KBM-7 (cell line): ENCODE data around the gene TNRC18.
"Not testable (repeated sequence)": the region's sequence is repeated elsewhere in the genome, so short reads cannot be mapped to it uniquely, and the experiment has no call there.

ENCODE experiments used
- DNase-seq: peaks from one replicate; pipeline ENCODE4 v3.0.0-alpha.2; 2015
- in situ Hi-C: fragments of 300-500 bp; cut with MboI; formaldehyde crosslinking; loops from 2 replicates; pipeline ENCODE4 v1.14.3; 2020; ENCODE audit warnings: low sequenced_read_pairs, low pct_unique_long_range_greater_than_20kb, mixed read lengths

The TNRC18 gene

DNA sequence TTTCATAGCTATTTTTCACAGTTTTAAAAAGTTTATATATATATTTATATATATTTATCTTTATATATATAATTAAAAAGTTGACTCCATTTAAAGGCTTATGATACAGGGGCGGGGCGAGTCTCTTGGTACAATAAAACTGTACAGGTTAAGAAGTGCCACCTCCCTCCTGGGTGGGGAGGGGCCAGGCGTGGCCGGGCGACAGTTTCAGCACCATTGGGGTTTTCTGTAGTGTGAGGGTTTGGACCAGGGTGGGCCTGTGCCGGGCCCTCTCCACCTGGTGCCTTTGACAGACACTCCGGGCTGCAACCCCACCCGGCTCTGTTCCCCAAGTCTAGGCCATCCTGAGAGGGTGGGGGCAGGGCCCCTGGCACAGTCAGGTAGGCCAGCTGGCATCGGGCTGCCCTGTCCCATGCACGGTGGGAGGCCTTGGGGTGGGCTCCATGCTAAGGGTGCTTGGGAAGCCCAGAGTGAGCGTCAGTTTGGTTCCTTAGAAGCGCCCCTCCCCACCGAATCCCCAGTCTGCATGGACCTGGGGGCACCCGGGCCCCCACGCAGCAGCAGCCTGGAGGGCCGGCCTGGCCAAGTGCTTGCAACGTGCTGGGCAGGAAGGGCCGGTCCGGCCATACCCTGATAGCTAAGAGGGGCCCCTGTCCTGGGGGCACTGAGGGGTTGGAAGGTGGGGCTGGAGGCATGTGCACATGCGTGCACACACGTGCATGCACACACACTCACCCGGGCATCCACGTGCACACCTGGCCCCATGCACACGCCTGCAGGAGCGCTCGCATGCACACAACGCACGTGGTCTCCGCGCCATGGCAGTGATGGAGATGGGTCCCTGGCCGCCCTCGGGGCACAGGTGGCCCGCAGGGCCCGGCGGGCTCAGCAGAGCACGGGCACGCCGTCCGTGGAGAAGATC lies 116.2 kb downstream of the TNRC18 start:
- DNase-seq, in situ Hi-C loops: not testable (repeated sequence)

DNA sequence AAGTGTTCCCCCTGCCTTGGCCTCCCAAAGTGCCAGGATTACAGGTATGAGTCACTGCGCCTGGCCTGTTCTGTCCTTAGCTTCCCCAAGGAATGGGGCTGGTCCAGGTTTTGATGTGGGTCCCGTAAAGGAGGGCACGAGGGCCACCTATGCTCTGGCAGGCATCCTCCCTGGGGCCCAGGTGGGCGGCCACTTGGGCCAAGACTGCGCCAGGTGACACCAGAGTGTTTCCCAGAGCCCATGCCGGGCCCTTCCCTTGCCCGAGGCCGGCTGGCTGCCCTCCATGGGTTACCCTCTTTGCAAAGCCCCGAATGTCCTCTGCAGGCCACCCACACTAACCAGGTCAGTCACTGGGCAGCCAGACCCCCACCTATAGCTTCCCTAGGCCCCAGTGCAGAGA lies 118.6 kb downstream of the TNRC18 start:
- in situ Hi-C loops: not testable (repeated sequence)

GRCh38 chr7:5303591-5304505 lies 119.8 kb downstream of the TNRC18 start:
- DNase-seq: no peak
- in situ Hi-C loops: no loop called here

More for the DNA sequence above, 118.6 kb downstream of the TNRC18 start:
- not testable (repeated sequence) for DNase-seq

DNA sequence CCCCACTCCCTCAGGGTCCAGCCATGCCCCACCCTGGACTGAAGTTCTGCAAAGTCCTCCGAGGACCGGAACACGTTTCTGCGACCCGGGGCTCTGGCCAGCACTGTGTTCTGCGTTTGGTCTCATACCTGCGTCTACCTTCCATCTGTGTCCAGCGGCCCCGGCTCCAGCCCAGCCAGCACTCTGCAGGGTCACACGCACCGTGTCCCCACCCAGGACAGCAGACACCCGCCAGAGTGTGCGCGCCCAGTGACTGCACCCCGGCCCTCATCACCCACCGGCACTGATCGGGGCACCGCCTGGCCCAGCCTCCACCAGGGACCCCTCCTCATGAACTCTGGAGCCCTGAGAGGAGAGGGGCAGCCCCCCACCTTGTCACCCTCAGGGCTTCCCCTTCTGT lies 120.6 kb downstream of the TNRC18 start:
- no peak for DNase-seq
- in situ Hi-C loops: no loop called here

- in situ Hi-C loops: no loop called here
- DNase-seq: no peak
Observed at GRCh38 chr7:5302577-5302976, 121.1 kb downstream of the TNRC18 start.

GRCh38 chr7:5300366-5300765 lies 123.3 kb downstream of the TNRC18 start:
- no peak for DNase-seq
- in situ Hi-C loops: no loop called here

DNA sequence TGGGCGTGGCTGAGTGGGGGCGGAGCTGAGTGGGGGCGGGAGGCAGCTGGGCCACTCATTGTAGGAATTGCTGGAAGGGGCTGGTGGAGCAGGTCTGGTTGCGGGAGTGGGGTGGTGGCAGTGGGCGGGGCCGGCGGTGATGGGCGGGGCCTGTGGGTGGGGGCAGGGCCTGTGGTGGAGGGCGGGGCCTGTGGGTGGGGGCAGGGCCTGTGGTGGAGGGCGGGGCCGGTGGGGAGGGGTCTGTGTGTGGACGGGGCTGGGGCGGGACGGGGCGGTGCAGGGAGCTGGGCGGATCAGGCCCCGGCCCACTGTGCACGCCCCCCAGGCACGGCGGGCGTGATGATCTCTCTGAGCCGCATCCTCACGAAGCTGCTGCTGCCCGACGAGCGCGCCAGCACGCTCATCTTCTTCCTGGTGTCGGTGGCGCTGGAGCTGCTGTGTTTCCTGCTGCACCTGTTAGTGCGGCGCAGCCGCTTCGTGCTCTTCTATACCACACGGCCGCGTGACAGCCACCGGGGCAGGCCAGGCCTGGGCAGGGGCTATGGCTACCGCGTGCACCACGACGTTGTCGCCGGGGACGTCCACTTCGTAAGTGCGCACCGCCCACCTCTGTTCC lies 126.9 kb downstream of the TNRC18 start:
- in situ Hi-C loops: no loop called here

GRCh38 chr7:5296015-5296610 lies 127.5 kb downstream of the TNRC18 start:
- no peak for DNase-seq
- in situ Hi-C loops: no loop called here

More for the DNA sequence above, 126.9 kb downstream of the TNRC18 start:
- DNase-seq: no peak

GRCh38 chr7:5295039-5296014 lies 128.3 kb downstream of the TNRC18 start:
- no peak for DNase-seq
- in situ Hi-C loops: no loop called here

DNA sequence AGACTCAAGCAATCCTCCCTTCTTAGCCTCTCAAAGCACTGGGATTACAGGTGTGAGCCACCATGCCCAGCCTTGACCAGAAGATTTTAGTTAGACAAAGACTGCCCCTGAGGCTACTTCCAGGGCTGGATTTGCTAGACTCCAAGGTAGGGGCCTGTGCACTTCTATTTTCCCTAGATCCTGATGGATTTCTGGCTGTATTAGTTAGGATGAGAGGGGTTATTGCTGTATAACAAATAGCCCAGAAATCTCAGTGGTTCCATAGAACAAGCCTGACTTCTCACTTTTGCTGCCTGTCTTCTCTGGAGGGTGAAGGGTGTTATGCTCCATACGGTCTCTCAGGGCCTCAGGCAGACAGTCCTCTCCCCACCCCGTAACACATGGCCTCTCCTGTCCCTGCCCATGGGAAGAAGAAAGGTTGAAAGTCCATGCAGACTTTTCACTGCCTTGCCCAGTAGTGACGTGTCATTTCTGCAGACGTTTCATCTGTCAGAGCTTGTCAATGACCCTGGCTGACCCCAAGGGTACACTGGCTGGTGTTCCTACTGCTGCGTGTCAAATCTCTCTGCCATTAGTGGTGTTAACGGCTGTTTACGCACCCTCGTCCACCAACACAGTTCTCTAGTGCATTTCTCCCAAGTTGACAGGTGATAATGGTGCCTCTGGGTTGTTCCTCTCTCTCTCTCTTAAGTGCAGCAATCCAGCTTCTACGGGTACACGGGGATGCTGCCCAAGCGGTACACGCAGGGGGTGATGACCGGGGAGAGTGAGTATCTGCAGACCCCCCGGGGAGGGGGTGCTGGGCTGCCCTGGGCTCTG lies 129.3 kb downstream of the TNRC18 start:
- DNase-seq: no peak
- in situ Hi-C loops: no loop called here

GRCh38 chr7:5291711-5292335 lies 131.8 kb downstream of the TNRC18 start:
- in situ Hi-C loops, DNase-seq: not testable (repeated sequence)

DNA sequence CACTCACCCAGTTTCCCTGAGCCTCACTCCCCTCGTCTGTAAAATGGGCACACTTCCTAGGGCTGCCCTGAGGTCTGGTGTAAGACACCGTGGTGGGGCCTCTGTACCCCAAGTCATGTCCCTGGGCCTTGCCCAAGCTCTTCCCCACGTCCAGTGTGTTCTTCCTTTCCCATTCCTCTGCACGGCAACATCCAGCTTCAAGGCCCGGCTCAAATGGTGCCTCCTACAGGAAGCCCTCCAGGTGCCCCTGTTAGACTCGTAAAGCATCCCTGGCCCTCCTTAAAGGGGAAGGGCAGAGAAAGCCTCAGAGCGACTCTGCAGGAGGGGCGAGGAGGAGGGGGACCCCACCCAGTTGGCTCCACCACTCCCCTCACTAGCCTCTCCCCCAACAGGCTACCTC lies 132.3 kb downstream of the TNRC18 start:
- no peak for DNase-seq
- in situ Hi-C loops: no loop called here

DNA sequence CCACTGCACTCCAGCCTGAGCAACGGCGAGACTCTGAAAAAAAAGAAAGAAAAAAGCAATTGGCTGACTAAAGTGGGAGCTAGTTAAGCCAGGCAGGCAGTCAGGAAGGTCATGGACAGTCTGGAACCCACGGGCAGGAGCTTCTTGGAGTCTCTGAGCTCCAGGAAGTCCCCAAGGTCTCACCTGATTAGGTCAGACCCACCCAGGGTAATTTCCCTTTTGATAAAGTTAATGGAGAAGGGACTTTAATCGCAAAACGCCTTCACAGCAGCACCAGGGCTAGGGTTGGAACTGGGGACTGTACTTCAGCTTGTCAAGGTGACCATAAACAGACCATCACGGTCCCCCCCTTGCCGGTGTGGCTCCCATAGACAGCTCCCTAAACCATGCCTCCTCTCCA lies 134.3 kb downstream of the TNRC18 start:
- DNase-seq: no peak
- in situ Hi-C loops: no loop called here

DNA sequence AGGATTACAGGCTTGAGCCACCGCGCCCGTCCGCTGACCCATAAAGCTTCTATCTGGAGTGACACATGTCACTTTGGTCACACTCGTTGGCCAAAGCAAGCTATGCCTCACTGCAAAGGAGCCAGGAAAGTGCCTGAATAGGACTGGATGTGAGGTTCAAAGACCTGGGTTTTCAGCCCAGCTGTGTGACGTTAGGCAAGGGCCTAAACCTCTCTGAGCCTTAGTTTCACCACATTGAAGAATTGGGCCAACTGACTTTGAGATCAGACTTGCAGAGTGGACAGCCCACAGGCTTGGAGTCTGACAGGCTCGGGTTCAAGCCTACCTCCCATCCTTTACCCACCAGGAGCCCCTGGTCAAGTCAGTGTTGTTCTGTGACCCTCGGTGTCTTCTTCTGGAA lies 135.1 kb downstream of the TNRC18 start:
- in situ Hi-C loops, DNase-seq: not testable (repeated sequence)

GRCh38 chr7:5287802-5288201 lies 135.8 kb downstream of the TNRC18 start:
- in situ Hi-C loops: no loop called here
- no peak for DNase-seq

GRCh38 chr7:5287373-5287772 lies 136.3 kb downstream of the TNRC18 start:
- in situ Hi-C loops, DNase-seq: not testable (repeated sequence)

DNA sequence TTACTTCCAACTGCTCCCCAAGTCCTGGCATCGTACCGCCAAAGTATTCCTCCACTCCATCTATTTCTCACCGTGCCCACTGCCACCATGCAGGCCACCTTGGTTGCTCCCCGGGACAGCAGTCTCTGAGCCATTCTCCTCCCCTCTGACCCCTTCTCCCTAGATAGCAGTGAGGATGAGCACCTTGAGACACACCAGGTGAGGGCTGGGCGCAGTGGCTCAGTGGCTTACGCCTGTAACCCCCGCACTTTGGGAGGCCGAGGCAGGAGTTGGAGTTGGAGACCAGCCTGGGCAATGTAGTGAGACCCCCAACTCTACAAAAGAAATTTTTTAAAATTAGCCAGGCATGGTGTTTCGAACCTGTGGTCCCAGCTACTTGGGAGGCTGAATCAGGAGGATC lies 136.7 kb downstream of the TNRC18 start:
- DNase-seq: no peak
- in situ Hi-C loops: no loop called here
